Transverse colon (tissue), 4 donors: ENCODE data around the gene SCG3. TPM values are rescaled to one million over a fixed set of nuclear protein-coding genes. Genes with fewer than 3 reads are reported as not detected.

Experiments
- DNase-seq: peaks from one replicate; pipeline ENCODE4 v3.0.0-alpha.2; 2019
- H3K27ac ChIP-seq, 4 donors: fragments of 200-600 bp; sonication (generic); 2 replicates each; pipeline ENCODE4 v1.5.1; 2016 to 2018; ENCODE audit warnings: inconsistent platforms in 4 of 4
- H3K27me3 ChIP-seq: fragments of 200-600 bp; sonication (generic); 2 replicates; pipeline ENCODE4 v1.5.1; 2017; ENCODE audit warnings: inconsistent platforms
- H3K36me3 ChIP-seq, 4 donors: fragments of 200-600 bp; sonication (generic); 2 replicates each; pipeline ENCODE4 v1.5.1; 2017 to 2019; ENCODE audit warnings: inconsistent platforms in 4 of 4
- H3K4me1 ChIP-seq, 4 donors: fragments of 200-600 bp; sonication (generic); 2 replicates each; pipeline ENCODE4 v1.5.1; 2017 to 2020; ENCODE audit warnings: inconsistent platforms in 4 of 4
- H3K4me3 ChIP-seq, 4 donors: fragments of 200-600 bp; sonication (generic); 1 replicate in 1 of 4; 2 replicates in 3 of 4; pipeline versions ENCODE4 v1.5.1 to v1.6.1; 2017 to 2019; ENCODE audit warnings: inconsistent platforms in 4 of 4
- H3K9me3 ChIP-seq, 2 donors: fragments of 200-600 bp; sonication (generic); 2 replicates each; pipeline ENCODE4 v1.5.1; 2017 to 2019; ENCODE audit warnings: inconsistent platforms in 2 of 2
- CTCF ChIP-seq, 5 experiments: fragments of 200-600 bp in 3 of 5; fragments of 450-650 bp in 2 of 5; sonication (generic) in 3 of 5; IDR thresholded peaks; 1 replicate in 2 of 5; 2 replicates in 3 of 5; pipeline ENCODE4 v1.5.1; 2016 to 2017; ENCODE audit warnings: antibody characterized with exemption in 5 of 5, inconsistent platforms in 3 of 5, mild to moderate bottlenecking in 2 of 5, moderate library complexity in 1 of 5
- EP300 ChIP-seq: sonication (generic); formaldehyde crosslinking; IDR thresholded peaks from one replicate; pipeline ENCODE4 v1.6.1; 2017; ENCODE audit warnings: antibody characterized with exemption, low read depth
- POLR2A ChIP-seq: fragments of 450-650 bp; IDR thresholded peaks from one replicate; pipeline ENCODE4 v1.6.1; 2016; ENCODE audit warnings: antibody characterized with exemption, mild to moderate bottlenecking, moderate library complexity
- POLR2AphosphoS5 ChIP-seq, 3 donors: sonication (generic); formaldehyde crosslinking; IDR thresholded peaks; one replicate each; pipeline ENCODE4 v1.6.1; 2016; ENCODE audit warnings: antibody characterized with exemption in 3 of 3
- WGBS, 2 donors: methylation state at CpG; one replicate each; pipeline ENCODE4 v1.1.5; 2018; ENCODE audit warnings: low coverage in 1 of 2; 5-methylcytosine and 5-hydroxymethylcytosine counted together
- in situ Hi-C, 4 donors: fragments of 200-750 bp; cut with MboI; loops; one replicate each; pipeline versions ENCODE4 v1.15.0 to v1.15.1; 2017; ENCODE audit warnings: low sequenced_read_pairs in 3 of 4, low pct_ligation_motif_present in 1 of 4, low pct_unique_long_range_greater_than_20kb in 1 of 4
- intact Hi-C: fragments of 100-400 bp; cut with DNase I; formaldehyde crosslinking; loops from one replicate; pipeline ENCODE4 v1.15.1; 2023; ENCODE audit warnings: low total_unique reads
- total RNA-seq, 4 donors: library from RNA; depleted of rRNA; stranded (reverse); fragments of >200 nt; gene quantifications; one replicate each; pipeline ENCODE4 v1.1.0, GENCODE V29; 2016

The SCG3 gene
- total RNA-seq, 4 donors from 2014 or later: 0.55 to 3.6 (median 0.95) TPM; not detected in 1

DNA sequence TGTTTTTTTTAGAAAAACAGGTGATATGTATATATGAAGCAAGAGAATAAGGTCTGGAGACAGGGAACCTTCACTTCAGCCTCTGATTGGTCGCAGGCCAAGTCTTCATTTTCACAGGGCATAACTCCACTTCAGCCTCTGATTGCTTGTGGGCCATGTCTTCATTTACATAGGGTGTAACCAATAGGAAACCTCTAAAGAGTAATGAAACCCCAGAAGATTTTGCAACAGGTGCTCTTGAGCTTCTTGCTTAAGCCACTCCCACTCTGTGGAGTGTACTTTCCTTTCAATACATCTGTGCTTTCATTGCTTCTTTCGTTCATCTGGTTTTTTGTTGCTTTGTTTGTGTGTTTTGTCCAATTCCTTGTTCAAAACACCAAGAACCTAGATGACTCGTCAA is 22.6 kb upstream of the SCG3 start:
- Histone ChIP-seq H3K36me3 (no peaks in the 10 kb centered on the region), H3K4me3 (no peak overlapping the region), H3K27ac (no peak overlapping the region), H3K27me3 (no peaks in the 10 kb centered on the region), H3K4me1 (no peaks in the 10 kb centered on the region), H3K9me3 (no peaks in the 10 kb centered on the region)
- no peak for DNase-seq
- WGBS, 2 donors: 69 to 86% methylated on average over 3 of the region's 3 CpGs
- TF ChIP-seq POLR2AphosphoS5 (IDR thresholded peaks at IDR 0.05): no peak
- no peak for TF ChIP-seq EP300
- no peak for TF ChIP-seq CTCF (IDR thresholded peaks at IDR 0.05)
- TF ChIP-seq POLR2A: no peak
- in situ Hi-C loops (loop anchor here in 1 of 4 donors (10.0 kb wide), 1 partner anchor 116 kb away; no protein-coding TSS in a partner anchor), intact Hi-C loops (no loop called here)

- no peak for DNase-seq
- intact Hi-C loops (no loop called here), in situ Hi-C loops (no loop called here)
- no peaks in the 10 kb centered on the region for H3K36me3 ChIP-seq
- no peaks in the 10 kb centered on the region for H3K9me3 ChIP-seq
- 91 to 100% methylated on average over 2 of the region's 2 CpGs for WGBS, 2 donors
- no peak overlapping the region for H3K4me3 ChIP-seq
- H3K27ac ChIP-seq: no peak overlapping the region
- TF ChIP-seq POLR2AphosphoS5 (IDR thresholded peaks at IDR 0.05): no peak
- no peak for TF ChIP-seq POLR2A
- TF ChIP-seq CTCF (IDR thresholded peaks at IDR 0.05): no peak
- no peak for TF ChIP-seq EP300
- H3K4me1 ChIP-seq: no peaks in the 10 kb centered on the region
- H3K27me3 ChIP-seq: no peaks in the 10 kb centered on the region
Observed at GRCh38 chr15:51661072-51661471, 20.2 kb upstream of the SCG3 start.

DNA sequence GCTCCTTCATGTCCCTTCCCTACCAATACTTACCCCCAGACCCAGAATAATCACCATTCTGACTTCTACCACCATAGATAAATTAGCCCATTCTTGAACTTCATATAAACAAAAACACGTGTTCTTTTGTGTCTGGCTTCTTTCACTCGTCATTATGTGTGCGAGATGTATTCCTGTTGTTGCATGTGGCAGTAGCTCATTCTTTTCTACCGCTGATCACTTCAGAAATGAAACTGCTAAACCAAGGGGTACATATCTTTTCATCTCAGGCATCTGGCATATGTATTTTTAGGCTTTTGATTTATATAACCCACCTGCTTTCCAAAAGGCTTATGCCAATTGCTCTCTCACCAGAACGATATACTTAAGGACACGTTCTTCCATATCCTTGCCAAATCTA is 13.8 kb upstream of the SCG3 start:
- no peak for DNase-seq
- Histone ChIP-seq H3K9me3 (no peaks in the 10 kb centered on the region), H3K4me3 (no peak overlapping the region), H3K27me3 (peaks cover 6% of the 10 kb centered on the region), H3K27ac (no peak overlapping the region), H3K36me3 (no peaks in the 10 kb centered on the region), H3K4me1 (no peaks in the 10 kb centered on the region)
- in situ Hi-C loops (no loop called here), intact Hi-C loops (no loop called here)
- WGBS, 2 donors: 52 to 55% methylated on average over 6 of the region's 6 CpGs
- TF ChIP-seq EP300 (no peak), POLR2A (no peak), POLR2AphosphoS5 (IDR thresholded peaks at IDR 0.05) (no peak), CTCF (IDR thresholded peaks at IDR 0.05) (no peak)

- whole genome bisulfite sequencing, 2 donors: 83 to 100% methylated on average over 2 to 5 of the region's 5 CpGs
- Histone ChIP-seq H3K9me3 (no peaks in the 10 kb centered on the region), H3K4me3 (no peak overlapping the region), H3K27ac (no peak overlapping the region), H3K4me1 (no peaks in the 10 kb centered on the region), H3K27me3 (peaks cover 9% of the 10 kb centered on the region), H3K36me3 (no peaks in the 10 kb centered on the region)
- intact Hi-C loops (no loop called here), in situ Hi-C loops (no loop called here)
- TF ChIP-seq POLR2A (no peak), POLR2AphosphoS5 (IDR thresholded peaks at IDR 0.05) (no peak), CTCF (IDR thresholded peaks at IDR 0.05) (no peak), EP300 (no peak)
- no peak for DNase-seq
Observed at GRCh38 chr15:51668446-51668845, 12.9 kb upstream of the SCG3 start.
